ENCODE results near the gene SGK2.

SGK2 gene

DNA sequence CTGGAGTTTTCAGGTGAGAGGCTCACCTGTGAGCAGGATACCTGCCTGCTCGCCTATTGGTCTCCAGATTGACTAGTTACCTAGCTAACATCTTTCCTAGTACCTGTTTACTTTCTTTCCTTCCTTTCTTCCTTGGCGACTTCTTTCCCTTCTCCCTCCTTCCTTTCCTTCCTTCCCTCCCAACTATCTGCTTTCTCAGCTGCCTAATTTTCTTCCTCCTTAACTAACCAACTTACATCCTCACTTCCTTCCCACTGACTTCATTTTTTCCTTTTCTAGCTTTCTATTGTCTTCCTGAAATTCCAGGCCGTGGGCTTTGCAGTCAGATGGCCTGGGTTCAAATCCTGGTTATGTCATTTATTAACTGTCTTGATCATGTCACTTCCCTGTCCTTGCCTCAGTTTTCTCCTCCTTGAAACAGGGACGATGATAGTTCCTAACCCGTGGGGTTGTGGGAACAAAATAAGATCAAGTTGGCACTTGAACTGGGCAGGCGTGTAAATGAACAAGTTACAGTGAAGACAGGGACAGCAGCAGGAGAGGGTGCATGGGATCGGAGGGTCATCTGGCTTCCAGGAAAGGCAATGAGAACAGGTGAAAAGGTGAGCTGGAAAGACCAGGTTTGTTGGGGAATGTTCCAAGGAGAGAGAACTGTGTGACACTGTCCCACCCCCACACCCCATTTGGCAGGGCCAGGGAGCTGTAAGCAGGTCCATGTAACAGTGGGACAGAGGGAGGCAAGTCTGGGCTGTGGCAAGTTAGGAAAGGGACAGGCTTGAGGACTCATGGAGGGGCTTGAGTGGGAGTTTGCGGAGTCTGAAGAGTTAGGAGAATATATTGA lies 540 bp downstream of the SGK2 start:
- DNase-seq, result no peak
- Histone ChIP-seq H3K4me3 (ENCODE audit: low read depth, low read length) (no peak overlapping the region), H3K36me3 (replicated peaks) (no peaks in the 10 kb centered on the region), H3K27ac (no peak overlapping the region), H3K27me3 (replicated peaks) (no peaks in the 10 kb centered on the region)
- in situ Hi-C loops (cut with HindIII; ENCODE audit: low pct_ligation_motif_present, low sequenced_read_pairs), result no loop called here
- TF ChIP-seq, protein P1, sequence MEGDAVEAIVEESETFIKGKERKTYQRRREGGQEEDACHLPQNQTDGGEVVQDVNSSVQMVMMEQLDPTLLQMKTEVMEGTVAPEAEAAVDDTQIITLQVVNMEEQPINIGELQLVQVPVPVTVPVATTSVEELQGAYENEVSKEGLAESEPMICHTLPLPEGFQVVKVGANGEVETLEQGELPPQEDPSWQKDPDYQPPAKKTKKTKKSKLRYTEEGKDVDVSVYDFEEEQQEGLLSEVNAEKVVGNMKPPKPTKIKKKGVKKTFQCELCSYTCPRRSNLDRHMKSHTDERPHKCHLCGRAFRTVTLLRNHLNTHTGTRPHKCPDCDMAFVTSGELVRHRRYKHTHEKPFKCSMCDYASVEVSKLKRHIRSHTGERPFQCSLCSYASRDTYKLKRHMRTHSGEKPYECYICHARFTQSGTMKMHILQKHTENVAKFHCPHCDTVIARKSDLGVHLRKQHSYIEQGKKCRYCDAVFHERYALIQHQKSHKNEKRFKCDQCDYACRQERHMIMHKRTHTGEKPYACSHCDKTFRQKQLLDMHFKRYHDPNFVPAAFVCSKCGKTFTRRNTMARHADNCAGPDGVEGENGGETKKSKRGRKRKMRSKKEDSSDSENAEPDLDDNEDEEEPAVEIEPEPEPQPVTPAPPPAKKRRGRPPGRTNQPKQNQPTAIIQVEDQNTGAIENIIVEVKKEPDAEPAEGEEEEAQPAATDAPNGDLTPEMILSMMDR (IDR thresholded peaks at IDR 0.05; ENCODE audit: low read depth, low read length, missing control alignments), result no peak

DNA sequence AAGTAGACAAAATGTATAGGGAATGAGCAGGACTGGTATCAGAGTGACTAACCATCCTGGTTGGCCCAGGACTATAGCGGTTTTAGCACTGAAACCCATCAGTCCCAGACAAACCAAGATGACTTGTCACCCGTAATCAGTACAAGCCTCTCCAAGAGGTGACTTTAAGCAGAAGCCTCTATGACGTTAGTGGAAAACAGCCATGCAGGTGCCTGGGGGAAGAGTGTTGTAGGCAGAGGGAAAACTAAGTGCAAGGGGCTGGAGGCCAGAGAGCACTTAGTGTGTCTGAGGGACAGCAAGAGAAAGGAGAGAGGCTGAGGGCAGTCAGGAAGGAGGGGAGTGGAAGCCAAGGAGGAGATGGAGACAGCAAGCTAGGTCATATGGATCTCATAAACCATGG lies 2.1 kb downstream of the SGK2 start:
- H3K27ac ChIP-seq, result no peak overlapping the region
- in situ Hi-C loops (cut with HindIII; ENCODE audit: low pct_ligation_motif_present, low sequenced_read_pairs), result no loop called here
- TF ChIP-seq, protein P1 (IDR thresholded peaks at IDR 0.05; ENCODE audit: low read depth, low read length, missing control alignments), result no peak
- DNase-seq, result no peak
- no peak overlapping the region for H3K4me3 ChIP-seq (ENCODE audit: low read depth, low read length)
- no peaks in the 10 kb centered on the region for H3K36me3 ChIP-seq (replicated peaks)
- H3K27me3 ChIP-seq (replicated peaks), result no peaks in the 10 kb centered on the region

DNA sequence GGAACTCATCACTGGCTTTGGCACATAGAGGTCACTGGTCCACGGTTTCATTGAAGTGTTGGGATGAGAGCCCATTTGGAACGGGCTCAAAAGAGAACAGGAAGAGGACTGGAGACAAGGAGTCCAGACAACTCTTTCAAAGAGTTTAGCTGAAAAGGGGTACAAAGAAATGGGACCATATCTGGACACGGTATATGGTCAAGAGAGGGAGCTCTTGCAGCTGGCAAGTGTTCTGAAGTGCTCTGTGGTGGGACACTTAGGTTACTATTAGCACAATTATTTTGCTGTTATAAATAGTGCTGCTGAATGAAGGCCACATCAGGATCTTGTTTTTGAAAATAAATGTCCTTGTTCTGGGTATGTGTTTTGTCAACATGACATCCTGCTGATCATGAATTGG lies 4.6 kb downstream of the SGK2 start:
- no peaks in the 10 kb centered on the region for H3K36me3 ChIP-seq (replicated peaks)
- H3K27ac ChIP-seq, result no peak overlapping the region
- H3K4me3 ChIP-seq (ENCODE audit: low read depth, low read length), result no peak overlapping the region
- DNase-seq, result no peak
- in situ Hi-C loops (cut with HindIII; ENCODE audit: low pct_ligation_motif_present, low sequenced_read_pairs), result no loop called here
- TF ChIP-seq, protein P1 (IDR thresholded peaks at IDR 0.05; ENCODE audit: low read depth, low read length, missing control alignments), result peak; percentile 41
- no peaks in the 10 kb centered on the region for H3K27me3 ChIP-seq (replicated peaks)

DNA sequence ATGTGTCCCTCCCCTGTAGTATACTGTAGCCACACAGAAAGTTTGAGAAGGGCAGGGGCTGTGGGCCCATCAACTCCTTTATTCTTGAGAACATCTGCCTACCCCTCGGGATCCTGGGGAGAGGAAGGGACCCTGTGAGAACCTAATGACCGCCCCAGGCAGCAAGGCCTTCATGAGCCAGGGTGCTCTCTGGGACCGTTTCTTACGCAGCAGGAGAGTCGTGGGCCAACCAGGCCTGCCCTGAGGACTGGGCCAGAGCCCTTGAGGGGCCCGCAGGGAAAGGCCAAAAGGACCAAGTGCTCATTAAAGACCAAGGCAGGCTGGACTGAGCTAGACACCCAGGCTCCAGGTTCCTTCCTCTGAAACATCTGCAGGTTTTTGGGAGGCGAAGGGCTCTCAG lies 5.2 kb downstream of the SGK2 start:
- Histone ChIP-seq H3K27me3 (replicated peaks) (no peaks in the 10 kb centered on the region), H3K36me3 (replicated peaks) (no peaks in the 10 kb centered on the region), H3K27ac (no peak overlapping the region), H3K4me3 (ENCODE audit: low read depth, low read length) (no peak overlapping the region)
- TF ChIP-seq, protein P1 (IDR thresholded peaks at IDR 0.05; ENCODE audit: low read depth, low read length, missing control alignments), result no peak
- in situ Hi-C loops (cut with HindIII; ENCODE audit: low pct_ligation_motif_present, low sequenced_read_pairs), result no loop called here
- DNase-seq, result no peak

DNA sequence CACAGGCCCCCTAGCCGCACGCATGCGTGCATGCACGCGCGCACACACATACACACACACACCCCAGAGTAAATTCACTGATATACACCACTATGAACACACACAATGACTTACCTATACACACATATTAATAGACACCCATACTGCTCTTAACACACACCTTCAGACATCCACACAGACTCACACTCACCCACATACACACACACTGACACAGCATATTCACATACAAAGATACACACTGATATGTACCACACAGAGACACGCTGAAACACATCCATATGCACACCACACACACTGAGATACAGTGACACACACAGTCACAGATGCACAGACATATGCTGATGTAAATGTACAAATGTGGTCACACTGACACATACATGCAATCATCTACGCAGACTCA lies 5.6 kb downstream of the SGK2 start:
- in situ Hi-C loops (cut with HindIII; ENCODE audit: low pct_ligation_motif_present, low sequenced_read_pairs), result no loop called here
- H3K4me3 ChIP-seq (ENCODE audit: low read depth, low read length), result no peak overlapping the region
- no peak overlapping the region for H3K27ac ChIP-seq
- no peaks in the 10 kb centered on the region for H3K27me3 ChIP-seq (replicated peaks)
- TF ChIP-seq, protein P1 (IDR thresholded peaks at IDR 0.05; ENCODE audit: low read depth, low read length, missing control alignments), result no peak
- H3K36me3 ChIP-seq (replicated peaks), result no peaks in the 10 kb centered on the region
- no peak for DNase-seq
